HG03135 (cell line): ENCODE measurements around the gene SLC7A10.

Experiments used
- ATAC-seq: cut with Tn5 transposase; IDR thresholded peaks from one replicate; pipeline ENCODE4 v1.9.1; 2021; ENCODE audit warnings: mild to moderate bottlenecking, moderate library complexity; ENCODE audit not compliant: unreplicated experiment

Gene SLC7A10

DNA sequence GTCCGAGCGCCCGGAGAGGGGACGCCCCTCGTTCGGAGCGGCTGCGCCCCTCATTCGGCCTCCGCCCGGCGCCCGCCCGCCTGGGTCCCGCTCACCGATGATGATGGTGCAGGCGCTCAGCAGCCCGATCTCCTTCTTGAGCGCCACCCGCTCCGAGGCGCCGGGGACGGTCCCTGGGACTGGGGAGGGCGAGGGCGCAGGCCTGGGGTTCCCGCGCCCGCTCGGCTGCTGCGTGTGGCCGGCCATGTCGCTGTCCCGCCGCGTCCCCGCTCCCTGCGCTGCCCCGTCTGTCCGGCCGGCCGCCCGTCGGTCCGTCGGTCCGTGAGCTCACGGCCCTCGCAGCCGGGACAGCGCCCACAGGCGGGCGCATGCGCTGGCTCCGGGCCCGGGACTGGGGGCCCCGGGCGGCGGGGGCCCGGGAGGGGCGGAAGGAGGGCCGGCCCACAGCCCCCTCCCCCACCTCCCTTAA is at the start of gene SLC7A10:
SLC7A10 (minus strand) TSS at position 393 of the 469 bp plus-strand sequence; CDS start at position 246, 147 bp downstream.
- no peak for ATAC-seq

DNA sequence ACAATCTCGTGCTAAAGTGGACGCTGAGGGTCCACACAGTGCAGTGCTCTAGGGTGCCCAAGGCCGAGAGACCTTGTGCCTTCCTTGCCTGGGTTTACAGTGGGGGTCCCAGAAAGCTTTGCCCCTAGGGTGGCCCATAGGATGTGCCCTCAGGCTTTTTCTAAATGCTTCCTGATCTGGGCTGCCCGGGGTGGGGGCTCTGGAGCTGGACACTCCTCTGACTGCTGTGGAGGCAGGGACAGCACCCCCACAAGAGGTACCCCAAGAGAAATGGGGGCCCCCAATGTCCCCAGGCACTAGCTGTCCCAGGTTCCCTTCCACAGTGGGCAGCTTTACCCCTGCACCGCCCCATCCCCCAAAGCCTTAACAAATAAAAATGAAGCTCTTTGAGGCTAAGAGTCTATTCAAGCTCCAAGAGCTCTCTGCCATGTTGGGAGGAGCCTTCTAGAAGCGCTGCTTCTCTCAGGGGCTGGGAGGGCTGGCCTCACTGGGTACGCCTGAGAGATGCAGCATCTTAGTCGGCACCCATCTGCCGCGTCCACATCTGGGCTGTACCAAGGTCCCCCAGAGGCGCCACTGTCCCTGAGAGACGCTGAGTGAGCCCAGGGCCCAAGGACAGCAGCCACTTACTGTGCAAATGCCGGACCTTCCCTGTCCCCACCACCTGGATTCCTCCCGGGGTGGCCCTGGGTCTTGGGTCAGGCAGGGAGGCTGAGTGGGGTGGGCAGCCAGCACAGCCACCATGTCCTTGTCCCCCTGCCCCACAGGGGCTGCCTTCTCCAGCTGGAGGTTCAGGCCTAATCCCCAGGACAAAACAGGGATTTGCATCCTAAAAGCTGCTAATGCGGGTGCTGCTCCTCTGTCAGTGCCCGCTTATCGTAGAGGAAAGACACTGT is 49.3 kb upstream of the SLC7A10 start:
- no peak for ATAC-seq

DNA sequence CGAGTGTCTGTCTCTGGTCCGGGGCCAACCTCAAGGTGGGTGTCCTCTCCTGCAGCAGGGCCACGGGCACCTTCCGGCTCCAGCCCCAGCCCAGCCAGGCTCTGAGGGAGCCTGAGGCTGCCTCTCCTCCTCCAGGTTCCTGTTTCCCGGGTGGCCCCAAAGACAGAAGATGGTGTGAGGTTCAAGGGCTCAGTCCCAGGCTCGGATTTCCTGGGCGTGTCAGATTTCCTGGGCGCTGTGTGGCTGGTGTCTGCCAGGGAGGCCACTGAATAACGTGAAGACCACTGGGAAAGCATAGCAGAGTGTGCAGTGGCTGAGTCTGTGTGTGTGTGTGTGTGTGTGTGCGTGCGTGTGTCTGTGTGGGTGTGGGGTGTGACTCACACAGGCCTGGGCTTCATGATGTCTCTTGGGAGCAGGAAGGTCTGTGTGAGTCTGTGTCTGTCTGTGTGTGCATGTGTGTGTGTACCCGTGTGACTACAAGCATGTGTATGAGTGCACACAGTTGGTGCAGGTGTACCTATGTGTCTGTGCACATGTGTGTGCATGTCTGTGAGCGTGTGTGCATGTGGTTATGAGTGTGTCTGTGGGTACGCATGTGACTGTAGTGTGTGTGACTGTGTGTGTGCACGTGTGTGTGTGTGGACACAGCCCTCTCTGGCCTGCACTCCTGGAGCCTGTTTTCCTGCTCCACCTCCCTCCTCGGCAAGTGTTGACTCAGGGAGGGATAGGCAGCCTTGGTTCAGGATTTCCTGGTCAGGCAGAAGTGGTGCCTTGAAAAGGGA is 48.4 kb upstream of the SLC7A10 start:
- ATAC-seq = no peak

DNA sequence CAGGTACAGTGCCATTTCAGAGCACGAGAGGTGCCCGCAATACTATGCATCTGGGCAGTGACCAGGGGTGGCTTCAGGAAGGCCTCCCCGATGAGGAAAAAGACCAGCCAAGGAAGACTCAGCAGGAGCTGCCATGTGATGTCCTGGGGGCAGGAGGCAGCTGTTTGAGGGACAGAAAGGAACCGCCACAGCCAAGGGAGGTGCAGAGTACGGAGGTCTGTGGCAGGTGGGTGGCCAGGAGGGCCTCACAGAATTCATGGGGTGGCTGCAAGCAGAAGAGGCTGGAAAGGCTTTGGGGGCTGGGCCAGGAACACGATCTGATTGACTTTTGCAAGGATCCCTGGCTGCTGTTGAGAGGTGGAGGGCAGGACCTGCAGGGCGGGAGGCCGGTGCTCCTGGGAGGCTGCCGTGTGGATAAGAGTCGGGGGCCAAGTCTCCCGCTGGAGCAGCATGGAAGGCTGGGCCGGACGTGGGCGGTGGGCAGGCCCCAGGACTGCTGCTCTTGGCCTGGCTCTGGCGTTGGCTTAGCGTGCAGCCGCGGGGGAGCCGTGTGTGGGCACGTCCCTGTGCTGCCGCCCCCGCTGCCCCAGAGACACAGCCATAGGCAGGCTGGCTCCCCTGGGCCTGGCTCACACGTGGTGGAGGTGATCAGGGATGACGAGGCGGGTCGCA is 47.6 kb upstream of the SLC7A10 start:
- no peak for ATAC-seq

DNA sequence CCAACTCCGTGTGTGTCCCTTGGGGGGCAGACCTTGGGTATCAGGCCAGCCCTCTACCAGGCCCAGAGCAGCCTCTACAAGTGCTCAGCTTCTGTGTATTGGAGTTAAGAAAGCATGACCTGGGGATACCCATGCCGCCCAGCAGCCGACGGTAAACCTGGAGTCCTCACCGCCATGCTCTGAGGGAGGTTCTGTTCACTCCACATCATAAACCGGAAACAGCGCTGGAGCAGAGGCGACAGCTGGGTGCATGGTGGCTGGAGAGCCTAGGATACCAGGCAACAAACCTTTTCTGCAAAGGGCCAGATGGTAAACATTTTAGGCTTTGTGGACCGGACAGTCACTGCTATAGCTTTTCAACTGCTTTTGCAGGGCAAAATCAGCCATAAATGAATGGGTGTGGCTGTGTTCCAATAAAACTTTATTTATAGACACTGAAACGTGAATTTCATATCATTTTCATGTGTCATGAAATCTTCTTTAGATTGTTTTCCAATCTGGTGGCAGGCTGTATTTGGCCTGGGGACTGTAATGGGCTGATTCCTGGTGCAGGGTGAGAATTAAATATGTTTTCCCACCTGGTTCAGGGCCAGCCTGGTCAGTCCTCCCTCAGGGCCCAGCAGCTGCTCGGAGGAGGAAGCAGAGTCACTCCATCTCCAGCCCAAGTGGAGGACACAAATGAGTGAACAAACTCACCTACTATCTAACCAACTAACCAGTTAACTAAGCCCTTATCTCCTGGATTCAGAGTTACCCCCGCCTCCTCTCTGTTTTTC is 45.8 kb upstream of the SLC7A10 start:
- ATAC-seq = no peak

DNA sequence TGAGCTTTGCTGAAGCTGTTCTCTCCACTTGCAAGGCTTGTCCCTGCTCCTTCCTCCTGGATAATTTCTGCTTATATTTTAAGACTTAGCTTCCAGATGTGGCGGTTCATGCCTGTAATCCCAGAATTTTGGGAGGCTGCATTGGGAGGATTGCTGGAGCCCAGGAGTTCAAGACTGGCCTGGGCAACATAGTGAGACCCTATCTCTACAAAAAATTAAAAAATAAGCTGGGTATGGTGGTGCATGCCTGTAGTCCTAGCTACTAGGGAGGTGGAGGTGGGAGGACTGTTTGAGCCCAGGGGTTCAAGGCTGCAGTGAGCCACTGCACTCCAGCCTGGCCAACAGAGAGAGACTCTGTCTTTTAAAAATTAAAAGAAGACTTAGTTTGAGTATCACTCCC is 45.1 kb upstream of the SLC7A10 start:
- no peak for ATAC-seq

DNA sequence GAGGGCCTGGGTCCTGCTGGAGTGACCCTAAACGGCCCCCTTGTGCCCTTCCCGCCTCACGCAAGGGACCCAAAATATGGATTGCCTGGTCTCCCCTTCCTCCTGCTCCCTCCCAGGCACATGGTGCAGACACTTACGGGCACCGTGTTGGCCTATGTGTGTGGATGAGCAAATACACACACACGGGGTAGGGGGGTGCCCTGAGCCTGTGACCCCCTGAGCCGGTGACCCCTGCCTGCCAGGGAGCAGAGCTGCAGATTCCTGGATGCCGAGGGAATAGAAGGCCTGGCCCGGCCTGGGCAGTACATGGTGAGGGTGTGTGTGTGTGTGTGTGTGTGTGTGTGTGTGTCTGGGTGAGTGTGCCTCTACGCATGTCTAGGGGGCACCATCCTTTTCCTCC is 43.4 kb upstream of the SLC7A10 start:
- no peak for ATAC-seq

DNA sequence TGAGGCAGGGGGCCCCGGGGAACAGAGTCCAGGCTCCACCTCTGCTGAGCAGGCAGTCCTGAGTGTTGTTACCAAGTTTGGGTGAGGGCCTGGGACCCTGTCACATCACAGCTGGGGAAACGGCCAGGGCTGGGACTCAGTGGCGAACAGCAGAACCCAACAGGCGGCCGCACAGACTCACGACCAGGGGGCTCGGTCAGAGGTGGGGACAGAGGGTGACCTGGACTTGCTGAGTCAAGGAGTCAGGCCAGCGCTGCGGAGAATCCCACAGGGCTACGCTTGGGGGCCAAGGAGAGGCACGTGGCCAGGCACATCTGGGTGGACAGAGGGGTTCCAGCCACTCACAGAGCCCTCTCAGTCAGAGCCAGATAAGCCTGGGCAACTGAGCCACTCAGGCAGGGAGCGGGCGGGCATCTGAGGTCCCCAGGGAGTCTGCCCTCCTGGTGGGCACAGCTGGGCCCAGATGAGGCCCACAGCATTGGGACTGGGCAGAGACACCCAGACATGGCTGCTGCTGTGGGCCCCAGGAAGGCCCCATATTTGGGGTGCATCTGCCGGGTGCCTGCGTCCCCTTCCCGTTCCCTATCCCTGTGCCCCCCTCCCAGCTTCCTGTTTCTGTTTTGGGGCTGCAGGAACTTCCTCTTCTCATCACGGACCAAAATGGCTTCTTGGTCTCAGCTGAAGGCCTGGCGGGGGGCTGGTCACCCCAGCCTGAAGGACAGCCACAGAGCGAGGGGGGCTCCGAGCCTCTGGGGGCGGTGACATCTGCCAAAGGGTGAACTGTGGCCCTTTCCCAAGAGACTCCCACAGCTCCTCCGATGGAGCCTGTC is 42.7 kb upstream of the SLC7A10 start:
- ATAC-seq = no peak

DNA sequence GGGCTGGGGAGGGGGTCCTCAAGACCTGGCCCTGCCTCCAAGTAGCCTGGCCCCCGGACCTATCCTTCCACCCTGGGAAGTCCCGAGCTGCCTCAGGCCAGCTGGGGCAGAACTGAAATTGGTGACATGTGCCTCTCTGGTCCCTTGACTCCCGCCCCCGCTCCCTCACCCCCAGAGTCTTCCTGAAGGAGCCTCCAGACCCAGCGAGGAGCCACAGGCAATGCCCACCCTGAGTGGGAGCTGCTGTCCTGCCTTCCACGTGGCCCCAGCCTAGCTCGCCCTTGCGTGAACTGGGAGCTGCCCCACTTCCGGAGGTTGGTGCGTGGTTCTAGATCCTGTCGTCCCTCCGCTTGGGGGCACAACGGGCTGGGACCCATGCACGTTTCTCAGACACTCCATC is 42.1 kb upstream of the SLC7A10 start:
- ATAC-seq = no peak

DNA sequence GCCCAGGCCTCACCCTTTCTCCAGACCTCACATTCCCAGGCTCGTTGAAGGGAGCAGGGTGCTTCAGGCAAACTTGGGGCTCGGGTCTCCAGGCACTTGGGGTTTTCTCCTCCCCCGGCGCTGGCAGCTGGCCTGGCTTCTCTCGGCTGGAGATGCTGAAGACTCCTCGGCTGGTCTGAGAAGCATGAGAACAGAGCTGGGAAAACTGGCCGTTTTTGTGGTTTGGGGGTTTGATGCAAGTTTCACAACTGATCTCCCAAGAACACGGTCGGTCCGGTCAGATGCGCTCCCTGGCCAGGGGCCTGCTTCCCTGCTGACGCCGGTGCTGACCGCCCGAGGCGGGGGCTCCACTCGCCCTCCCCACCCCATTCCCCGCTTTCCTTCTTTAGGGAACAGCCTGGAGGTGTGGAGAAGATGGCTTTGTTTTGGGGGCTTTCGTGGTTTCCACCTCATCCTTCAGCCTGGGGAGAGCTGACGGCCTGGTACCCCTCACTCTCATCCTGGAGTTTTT is 41.4 kb upstream of the SLC7A10 start:
- no peak for ATAC-seq

DNA sequence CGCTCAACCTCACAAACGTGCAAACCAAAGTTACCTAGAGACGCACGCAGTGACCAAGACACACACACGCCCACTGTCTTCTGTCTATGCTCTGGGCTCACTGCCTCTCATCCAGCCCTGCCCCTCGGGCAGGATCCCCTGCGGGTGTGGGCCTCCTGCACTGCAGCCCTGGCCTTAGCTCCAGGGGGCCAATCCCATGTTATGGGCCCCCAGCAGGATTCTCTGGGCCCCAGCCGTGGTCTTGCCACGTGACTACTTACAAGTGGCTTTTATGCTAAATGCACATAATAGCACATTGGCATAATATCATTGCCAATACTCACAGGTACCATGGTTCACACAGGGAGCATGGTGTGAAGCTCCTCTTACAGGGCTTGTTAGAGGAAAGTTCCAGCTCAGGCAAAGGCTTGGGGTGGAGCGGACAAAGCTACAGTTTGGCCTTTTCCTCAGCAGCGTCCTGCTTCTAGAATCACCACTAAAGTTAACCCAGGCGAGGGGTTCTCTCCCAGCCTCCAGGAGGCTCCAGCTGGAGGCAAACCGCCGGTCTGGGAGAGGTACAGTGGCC is 39.3 kb upstream of the SLC7A10 start:
- no peak for ATAC-seq

DNA sequence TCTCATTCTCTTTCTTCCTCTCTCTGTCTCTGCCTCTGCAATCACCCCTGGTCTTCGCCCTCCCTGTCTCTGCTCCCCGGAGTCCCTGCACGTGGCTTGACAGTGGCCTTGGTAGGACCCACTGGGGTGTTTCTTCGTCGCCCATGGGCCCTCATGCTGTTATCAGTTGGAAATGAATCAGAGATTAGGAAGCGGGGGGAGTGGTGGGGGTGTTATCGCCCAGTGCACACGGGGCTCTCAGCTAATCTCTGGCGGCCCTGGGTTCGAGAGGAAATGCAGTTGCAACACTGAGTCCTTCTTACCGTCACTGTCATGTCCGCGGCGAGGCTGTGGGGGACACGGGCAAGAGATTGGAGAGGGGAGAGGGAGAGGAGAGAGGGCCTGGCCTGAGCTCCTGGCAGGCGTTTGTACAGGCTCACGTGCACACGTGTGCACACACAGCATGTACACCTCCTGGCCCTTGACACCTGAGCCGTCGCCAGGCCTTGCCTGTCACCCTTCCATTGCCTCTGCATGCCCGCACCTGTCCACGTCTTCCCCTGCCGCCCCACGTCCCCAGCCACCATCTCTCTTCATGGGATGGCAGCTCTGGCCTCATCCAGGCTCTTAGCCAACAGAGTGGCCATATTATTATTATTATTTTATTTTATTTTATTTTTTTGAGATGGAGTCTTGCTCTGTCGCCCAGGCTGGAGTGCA is 37.8 kb upstream of the SLC7A10 start:
- no peak for ATAC-seq

DNA sequence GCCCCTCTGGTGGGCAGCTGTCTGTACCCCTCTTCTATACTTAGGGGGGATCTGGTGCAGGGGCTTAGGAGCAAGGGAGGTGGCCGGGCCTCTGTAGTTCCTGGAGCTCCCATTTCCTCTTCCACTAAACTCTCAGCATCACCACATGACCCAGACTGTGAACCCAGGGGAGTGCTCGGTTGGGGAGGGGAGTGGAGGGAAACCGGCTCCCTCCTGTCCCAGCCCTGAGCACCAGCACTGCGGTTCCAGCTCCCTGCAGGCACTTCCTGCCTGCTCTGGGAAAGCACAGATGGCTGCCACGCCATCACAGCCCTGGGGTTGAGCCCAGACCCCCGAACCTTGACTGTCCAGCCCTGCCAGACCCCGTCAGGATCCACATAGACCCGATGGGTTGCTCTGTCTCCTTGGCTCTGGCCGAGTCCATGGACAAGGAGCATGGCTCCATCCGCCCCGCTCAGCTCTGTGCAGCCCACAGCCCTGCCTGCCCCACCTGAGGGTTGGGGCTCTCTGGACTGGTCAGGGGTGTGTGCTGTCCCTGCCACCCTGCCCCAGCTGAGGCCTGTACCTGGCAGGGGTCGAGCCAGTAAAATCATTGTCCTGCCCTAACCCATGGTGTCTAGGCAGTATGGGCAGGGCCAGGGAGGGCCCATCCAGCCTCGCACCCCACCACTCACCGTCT is 36.0 kb upstream of the SLC7A10 start:
- ATAC-seq = no peak

DNA sequence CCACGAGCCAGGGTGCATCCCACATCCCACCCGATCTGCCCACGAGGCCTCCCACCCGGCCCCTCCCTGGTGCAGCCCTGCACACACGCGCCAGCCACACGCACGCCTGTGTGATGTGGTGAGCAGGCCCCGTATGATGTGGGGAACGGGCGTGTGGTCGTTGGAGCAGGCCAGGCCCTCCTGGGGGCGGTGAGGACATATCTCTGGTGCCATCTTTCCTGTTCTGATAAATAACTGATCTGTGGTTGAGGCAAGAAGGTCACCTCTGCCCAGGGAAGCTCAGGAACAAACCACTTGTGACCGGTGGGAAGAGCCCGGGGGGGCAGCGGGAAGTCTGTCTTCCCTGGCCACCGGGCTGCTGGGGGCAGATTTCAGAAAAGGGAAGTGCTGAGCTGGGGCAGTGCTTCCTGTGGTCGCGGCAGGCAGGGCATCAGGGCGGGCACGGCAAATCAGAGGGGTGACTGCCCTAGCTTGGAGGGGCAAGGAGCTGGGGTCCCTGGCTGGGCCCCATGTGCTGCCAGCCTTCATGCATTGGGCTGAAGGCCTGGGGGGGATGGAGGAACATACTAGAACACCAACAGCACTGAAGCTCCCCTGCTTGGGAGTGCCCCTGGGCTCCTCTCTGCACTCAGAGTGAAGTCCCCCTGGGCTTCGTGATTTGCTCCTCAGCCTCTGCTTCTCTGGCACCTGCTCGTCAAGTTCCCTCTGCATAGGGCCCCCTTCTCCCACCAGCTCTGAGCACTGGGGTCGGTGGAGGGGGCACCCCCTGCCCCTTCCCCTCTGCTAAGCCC is 35.2 kb upstream of the SLC7A10 start:
- ATAC-seq = no peak

DNA sequence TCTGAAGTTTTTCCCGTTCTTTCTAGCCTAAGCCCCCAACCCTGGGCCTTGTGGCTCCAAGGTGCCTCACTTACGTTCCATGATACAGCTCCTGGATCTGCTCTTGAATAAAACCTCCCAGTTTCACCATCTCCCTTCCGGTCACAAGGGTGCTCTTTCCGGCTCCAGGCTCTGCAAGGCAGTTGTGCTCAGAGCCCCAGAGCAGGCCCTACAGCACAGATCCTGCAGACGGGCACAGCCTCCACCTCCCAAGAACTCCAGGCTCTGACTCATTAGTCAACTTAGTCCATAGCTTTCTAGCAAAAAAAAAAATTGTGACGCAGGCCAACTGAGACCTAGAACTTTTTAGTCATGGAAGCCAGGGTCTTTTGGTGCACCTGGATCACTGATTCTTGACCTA is 33.9 kb upstream of the SLC7A10 start:
- ATAC-seq = no peak

DNA sequence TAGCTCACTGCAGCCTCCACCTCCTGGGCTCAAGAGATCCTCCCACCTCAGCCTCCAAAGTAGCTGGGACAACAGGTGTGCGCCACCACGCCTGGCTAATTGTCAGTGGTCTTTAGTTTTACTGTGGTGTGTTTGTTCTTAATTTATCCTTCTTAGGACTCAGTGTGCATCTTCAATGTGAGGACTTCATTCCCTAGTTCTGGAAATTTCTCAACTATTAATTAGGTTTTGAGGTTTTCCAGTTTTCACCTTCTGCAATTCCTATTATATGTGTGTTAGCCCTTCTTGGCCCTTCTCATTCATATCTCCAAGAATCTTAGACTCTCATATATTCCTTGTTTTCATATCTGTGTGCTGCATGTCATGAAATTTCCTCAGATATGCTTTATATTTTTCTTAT is 32.2 kb upstream of the SLC7A10 start:
- ATAC-seq = no peak

DNA sequence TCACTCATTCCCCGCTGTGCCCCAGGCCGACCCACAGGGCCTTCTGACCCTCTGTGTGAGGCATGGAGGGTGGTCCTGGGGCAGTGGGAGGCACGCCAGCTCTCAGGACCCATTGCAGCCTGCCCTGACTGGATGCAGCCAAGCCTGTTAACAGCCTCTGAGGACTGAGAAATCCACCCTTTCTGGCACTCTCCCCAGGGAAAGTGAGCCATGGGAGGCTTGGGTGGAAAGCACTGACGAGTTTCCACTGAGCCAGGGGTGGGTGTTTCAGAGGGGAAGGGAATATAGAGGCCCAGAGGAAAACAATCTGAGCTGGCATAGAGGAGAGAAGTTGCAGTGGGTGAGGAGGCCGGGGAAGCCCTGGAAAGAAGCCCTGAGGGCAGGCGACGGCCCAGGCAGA is 30.6 kb upstream of the SLC7A10 start:
- no peak for ATAC-seq
